Activated CD4-positive, alpha-beta T cell treated with anti-CD3 and anti-CD28 coated beads, Interleukin-2, amount 50 U/mL, for 48 hours (primary cell): ENCODE data around the gene IZUMO1R.
"Not testable (repeated sequence)": the region's sequence is repeated elsewhere in the genome, so short reads cannot be mapped to it uniquely, and the experiment has no call there.

Experiments
- DNase-seq, 2 experiments: peaks; one replicate each; pipeline ENCODE4 v3.0.0-alpha.2; 2020

The IZUMO1R gene

GRCh38 chr11:94303966-94304958 is at the start of gene IZUMO1R:
TSS of gene IZUMO1R (plus strand) at chr11:94304580. CDS start at chr11:94305637, 1,057 bp downstream.
- DNase-seq, result no peak

GRCh38 chr11:94271885-94272372 is 32.5 kb upstream of the IZUMO1R start:
- no peak for DNase-seq

GRCh38 chr11:94272738-94273313 is 31.6 kb upstream of the IZUMO1R start:
- DNase-seq, result no peak

GRCh38 chr11:94275961-94276360 is 28.4 kb upstream of the IZUMO1R start:
- DNase-seq, result no peak

GRCh38 chr11:94276943-94277342 is 27.4 kb upstream of the IZUMO1R start:
- DNase-seq, result no peak

GRCh38 chr11:94278207-94278606 is 26.2 kb upstream of the IZUMO1R start:
- DNase-seq, result not testable (repeated sequence)

- no peak for DNase-seq
Observed at GRCh38 chr11:94279996-94280395, 24.4 kb upstream of the IZUMO1R start.

GRCh38 chr11:94281324-94281723 is 23.1 kb upstream of the IZUMO1R start:
- no peak for DNase-seq

- no peak for DNase-seq
Observed at GRCh38 chr11:94283678-94284077, 20.7 kb upstream of the IZUMO1R start.

- DNase-seq, result no peak
Observed at GRCh38 chr11:94295534-94295933, 8.8 kb upstream of the IZUMO1R start.

- DNase-seq, result no peak
Observed at GRCh38 chr11:94297985-94298576, 6.3 kb upstream of the IZUMO1R start.

- DNase-seq, result no peak
Observed at GRCh38 chr11:94302776-94303175, 1.6 kb upstream of the IZUMO1R start.

GRCh38 chr11:94305146-94305545 is 766 bp downstream of the IZUMO1R start:
- DNase-seq, result no peak

- DNase-seq, result no peak
Observed at GRCh38 chr11:94307101-94307791, 2.9 kb downstream of the IZUMO1R start.

GRCh38 chr11:94308024-94308423 is 3.6 kb downstream of the IZUMO1R start:
- DNase-seq, result no peak

GRCh38 chr11:94309757-94310156 is 5.4 kb downstream of the IZUMO1R start:
- DNase-seq, result no peak

- DNase-seq, result no peak
Observed at GRCh38 chr11:94310191-94310875, 6.0 kb downstream of the IZUMO1R start.

- no peak for DNase-seq
Observed at GRCh38 chr11:94312339-94312738, 8.0 kb downstream of the IZUMO1R start.

- no peak for DNase-seq
Observed at GRCh38 chr11:94314064-94314463, 9.7 kb downstream of the IZUMO1R start.

GRCh38 chr11:94315664-94316063 is 11.3 kb downstream of the IZUMO1R start:
- DNase-seq, result no peak

- no peak for DNase-seq
Observed at GRCh38 chr11:94322501-94322900, 18.1 kb downstream of the IZUMO1R start.

- peak; percentile 63 to 65 for DNase-seq
Observed at GRCh38 chr11:94325681-94326080, 21.3 kb downstream of the IZUMO1R start.
